Measurements from ENCODE around the gene CAMKV. TPM values are rescaled to one million over a fixed set of nuclear protein-coding genes. Genes with fewer than 3 reads are reported as not detected.
"Not testable (repeated sequence)": the region's sequence is repeated elsewhere in the genome, so short reads cannot be mapped to it uniquely, and the experiment has no call there.

CAMKV gene
- total and polyA plus RNA-seq, 10 of the 15 experiments (the other 5 are each of a cell fraction or from before 2014, with no cell fraction given): 0.06 to 0.20 TPM; not detected in 8

DNA sequence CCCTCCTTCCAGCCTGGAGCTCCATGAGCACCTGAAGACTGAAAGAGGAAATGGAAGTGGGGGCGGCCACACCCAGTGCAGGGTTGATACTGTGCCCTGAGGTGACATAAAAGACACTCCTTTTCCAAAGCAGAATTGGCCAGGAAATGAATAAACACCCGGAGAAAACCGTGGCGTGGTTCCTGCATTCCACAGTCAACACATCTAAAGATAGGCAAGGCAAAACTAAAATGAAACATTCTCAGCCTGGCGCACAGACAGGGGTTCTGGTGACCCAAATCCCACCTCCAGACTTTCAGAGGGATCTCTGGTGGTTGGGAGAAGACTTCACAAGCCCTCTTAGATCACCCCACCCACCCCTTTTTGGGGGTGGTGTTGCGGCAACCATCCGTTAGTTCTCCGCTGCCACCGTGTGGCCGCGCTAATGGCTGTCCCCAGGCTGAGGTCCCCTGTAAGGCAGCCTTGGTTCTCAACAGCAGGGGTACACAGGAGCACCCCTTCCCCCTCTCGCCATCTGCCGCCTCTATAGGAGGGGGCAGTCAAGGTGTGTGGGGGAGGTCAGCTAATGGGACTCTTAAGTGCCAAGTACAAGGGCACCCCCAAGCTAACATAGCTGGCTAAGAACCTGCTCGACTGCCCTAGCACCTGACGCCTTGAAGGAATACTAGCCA is 36.5 kb upstream of the CAMKV start (continued):
- TF ChIP-seq CTCF (IDR thresholded peaks at IDR 0.05 in 2 of 3, conservative IDR thresholded peaks at IDR 0.05 in 1 of 3; ENCODE audit: control insufficient read depth in 2 of 3, extremely low read depth in 1 of 3, insufficient read depth in 1 of 3, low read depth in 3 of 3, low read length in 3 of 3) (peak; percentile 66 to 77 (median 71); a peak in 5 of 6 replicates), YY1 (IDR thresholded peaks at IDR 0.05; ENCODE audit: low read depth, low read length) (peak; percentile 63; the same call in 1 of the 2 replicates), ATF3 (IDR thresholded peaks at IDR 0.05; ENCODE audit: borderline replicate concordance, extremely low read depth, low read depth, low read length) (no peak), EZH2 (IDR thresholded peaks at IDR 0.05; ENCODE audit: borderline replicate concordance, control insufficient read depth, low read depth, low read length) (no peak)

GRCh38 chr3:49904448-49904847 is 34.7 kb upstream of the CAMKV start:
- CTCF ChIA-PET: interaction anchor here (1.2 to 8.4 kb wide), 3 partner anchors 64 to 184 kb away, joined by 4 to 70 read pairs (median 59); partner anchors contain the start of gene INKA1
- SMC1A ChIA-PET (ENCODE audit: uncharacterized antibody, unreplicated experiment): interaction anchor here (0.7 to 1.4 kb wide), 2 partner anchors 65 to 100 kb away, joined by 4 read pairs; no protein-coding TSS in a partner anchor
- H3K36me3 ChIP-seq (ENCODE audit: control insufficient read depth in 2 of 2, insufficient read depth in 2 of 2, low read length in 1 of 2); H3K9me3 ChIP-seq (replicated peaks; ENCODE audit: control insufficient read depth, insufficient read depth, low read length); FAIRE-seq; H2AFZ ChIP-seq (ENCODE audit: control insufficient read depth, low read depth, low read length); DNase-seq (ENCODE audit: low read depth, low spot score); intact Hi-C loops (cut with micrococcal nuclease; ENCODE audit: unreplicated experiment); H4K20me1 ChIP-seq (ENCODE audit: control insufficient read depth, insufficient read depth); in situ Hi-C loops (cut with MboI); H3K9ac ChIP-seq (ENCODE audit: control insufficient read depth, insufficient read depth, low read length); ATAC-seq; H3K27me3 ChIP-seq (replicated peaks in 1 of 2; ENCODE audit: control insufficient read depth in 2 of 2, insufficient read depth in 2 of 2, low read length in 1 of 2); H3K79me2 ChIP-seq (ENCODE audit: control insufficient read depth, insufficient read depth, low read length): not testable (repeated sequence)
- peak overlapping the region; percentile 60; the same call in 1 of the 2 replicates for H3K4me3 ChIP-seq
- H3K4me2 ChIP-seq (ENCODE audit: control insufficient read depth, insufficient read depth): peak overlapping the region; percentile 51
- BruUV-seq (replicated peaks): TSS peak; percentile 94
- RAD21 ChIA-PET (ENCODE audit: unreplicated experiment): interaction anchor here (2.5 to 3.3 kb wide), 2 partner anchors 65 to 101 kb away, joined by 19 to 33 read pairs; partner anchors contain the start of gene INKA1
- peak overlapping the region; percentile 52; the same call in 1 of the 2 replicates for H3K27ac ChIP-seq (ENCODE audit: control insufficient read depth, insufficient read depth)
- peaks cover 25% of the 10 kb centered on the region for H3K4me1 ChIP-seq (ENCODE audit: control insufficient read depth, insufficient read depth, low read length)
- POLR2A ChIA-PET: interaction anchor here (0.6 kb wide), 1 partner anchor 65 kb away, joined by 3 read pairs; no protein-coding TSS in a partner anchor
- WGBS (ENCODE audit: insufficient coverage, insufficient replicate concordance, low lambda C conversion rate, missing lambda C conversion rate): 93% methylated on average over 12 of the region's 13 CpGs

Measured in GM12878 (cell line).